HL-60/S4 treated with retinoic acid at 250 ng/mL for 4 days and 3 days (cell line): ENCODE data around the gene RNF166.

ENCODE experiments used
- in situ Hi-C: fragments of 300-500 bp; cut with MboI; formaldehyde crosslinking; loops from 2 replicates; pipeline ENCODE4 v1.7.0; 2022; ENCODE audit warnings: low sequenced_read_pairs

The RNF166 gene

GRCh38 chr16:88655053-88655732, 51.0 kb downstream of the RNF166 start:
- in situ Hi-C loops = no loop called here

- in situ Hi-C loops = no loop called here
These were observed 51.7 kb downstream of the RNF166 start for GRCh38 chr16:88654363-88655052.

GRCh38 chr16:88653596-88654362, 52.4 kb downstream of the RNF166 start:
- in situ Hi-C loops = no loop called here

GRCh38 chr16:88653101-88653500, 53.1 kb downstream of the RNF166 start:
- in situ Hi-C loops = no loop called here

DNA sequence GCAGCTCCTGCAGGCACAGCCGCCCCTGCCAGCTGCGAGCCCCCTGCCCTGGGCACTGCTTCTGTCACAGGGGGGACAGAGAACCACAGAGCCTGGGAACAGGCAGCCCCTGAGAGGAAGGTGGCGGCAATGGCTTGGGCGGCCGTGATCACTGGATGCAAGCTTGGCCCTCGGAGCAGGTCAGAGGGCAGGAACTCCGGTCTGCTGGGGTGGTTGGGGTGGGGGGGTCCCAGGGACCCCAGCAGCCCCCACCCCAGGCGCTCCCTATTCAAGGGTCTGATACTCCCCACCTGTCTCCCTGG, 53.5 kb downstream of the RNF166 start:
- in situ Hi-C loops = no loop called here

DNA sequence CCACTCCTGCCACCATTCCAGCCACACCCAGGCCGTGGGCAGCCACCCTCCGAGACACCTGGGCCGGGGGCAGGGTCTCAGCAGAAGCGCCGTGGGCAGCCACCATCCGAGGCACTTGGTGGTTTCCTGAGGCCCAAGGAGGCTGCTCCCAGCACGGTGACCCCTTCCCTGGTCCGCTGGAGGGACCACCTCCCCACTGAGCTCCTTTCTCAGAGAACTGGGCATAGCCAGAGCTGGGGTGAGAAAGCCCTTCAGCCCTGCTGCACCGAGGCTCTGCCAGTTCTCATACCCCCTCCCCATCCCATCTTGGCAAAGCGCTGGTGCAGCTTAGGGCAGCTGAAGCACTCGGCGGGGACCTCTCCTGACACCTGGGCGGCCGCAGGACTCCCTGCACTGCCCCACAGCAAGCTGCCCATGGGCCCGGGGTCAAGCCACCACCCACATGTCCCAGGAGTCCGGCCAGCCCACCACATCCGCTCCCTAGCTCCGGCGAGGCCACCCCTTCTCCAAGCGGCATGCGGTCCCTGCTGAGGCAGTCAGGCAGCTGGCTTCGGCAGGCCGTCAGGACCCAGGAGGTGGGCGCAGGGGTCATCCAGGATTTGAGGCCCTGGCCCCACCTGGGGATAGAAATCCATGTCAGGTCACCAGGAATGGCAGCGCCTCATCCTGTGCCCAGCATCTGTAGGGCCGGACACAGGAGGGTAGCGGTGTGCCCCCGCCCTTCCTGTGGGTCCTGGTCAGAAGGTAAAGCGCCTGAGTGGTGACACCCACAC, 54.0 kb downstream of the RNF166 start:
- in situ Hi-C loops = no loop called here

DNA sequence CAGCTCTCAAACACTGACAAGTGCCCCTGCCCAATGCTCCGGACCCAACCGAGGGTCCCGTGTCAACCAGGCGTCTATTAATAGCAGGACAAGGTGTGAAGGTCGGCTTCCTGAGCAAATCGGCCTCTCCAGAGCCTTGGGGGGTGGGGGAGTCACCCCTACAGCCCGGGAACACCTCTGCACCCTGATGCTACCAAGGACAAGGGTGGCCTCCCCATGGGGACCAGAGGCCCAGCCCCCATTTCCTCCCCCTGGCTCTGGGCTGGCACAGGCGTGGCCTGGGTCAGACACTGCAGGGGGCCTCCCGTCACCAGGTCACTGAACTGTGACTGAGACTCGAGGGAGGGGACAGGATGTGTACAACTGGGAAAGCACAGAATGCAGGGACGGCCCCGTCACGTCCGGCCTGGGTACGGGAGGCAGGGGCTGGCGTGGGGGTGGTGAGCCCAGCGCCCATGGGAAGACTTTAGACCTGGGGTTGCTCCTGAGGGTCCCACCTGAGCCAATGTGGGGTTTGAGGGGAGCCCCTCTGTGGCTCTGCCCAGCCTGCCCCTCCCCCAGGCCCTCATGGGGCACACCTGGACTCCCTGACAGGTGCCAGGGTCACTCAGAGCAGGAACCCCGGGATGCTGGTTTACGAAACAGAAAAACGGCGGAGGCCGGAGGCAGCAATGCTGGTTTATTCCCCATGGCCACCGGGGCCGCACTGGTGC, 54.8 kb downstream of the RNF166 start:
- in situ Hi-C loops = no loop called here

- in situ Hi-C loops = no loop called here
These were observed 55.4 kb downstream of the RNF166 start, which contains the start of gene CYBA for GRCh38 chr16:88650749-88651275. Gene CYBA, minus strand, starts transcription at chr16:88651053. Its CDS starts 40 bp downstream, at chr16:88651013.

- in situ Hi-C loops = no loop called here
These were observed 56.1 kb downstream of the RNF166 start for GRCh38 chr16:88649924-88650748.

- in situ Hi-C loops = no loop called here
These were observed 56.8 kb downstream of the RNF166 start for GRCh38 chr16:88649195-88649923.

GRCh38 chr16:88647178-88648070, 58.8 kb downstream of the RNF166 start:
- in situ Hi-C loops = no loop called here
